Embryonic facial prominence (tissue), 1 donor: ENCODE results near the gene KLK8.

ENCODE experiments used
- DNase-seq: peaks from one replicate; pipeline ENCODE4 v3.0.0-alpha.2; 2016; ENCODE audit errors: extremely low spot score

The KLK8 gene

GRCh38 chr19:50947123-50947522, 54.3 kb downstream of the KLK8 start:
- no peak for DNase-seq
